Neural cell (in vitro differentiated cells): ENCODE results near the gene PHYHD1.

Experiments
- EP300 ChIP-seq: fragments of 450-650 bp; conservative IDR thresholded peaks from 2 replicates; pipeline ENCODE4 v1.6.1; 2014; ENCODE audit warnings: antibody characterized with exemption, mild to moderate bottlenecking, moderate library complexity; ENCODE audit not compliant: poor library complexity, severe bottlenecking
- EZH2 ChIP-seq: fragments of 200-600, 300-800 bp; shearing (Covaris generic), sonication (generic); IDR thresholded peaks from 2 replicates; pipeline ENCODE4 v1.6.1; 2014; ENCODE audit warnings: antibody characterized with exemption, low read length, borderline replicate concordance, mild to moderate bottlenecking; ENCODE audit not compliant: insufficient read depth, poor library complexity, severe bottlenecking
- POLR2AphosphoS5 ChIP-seq: IDR thresholded peaks from 2 replicates; pipeline ENCODE4 v1.6.1; 2012
- RAD21 ChIP-seq: fragments of 450-650 bp; conservative IDR thresholded peaks from 2 replicates; pipeline ENCODE4 v1.6.1; 2014; ENCODE audit warnings: antibody characterized with exemption, mild to moderate bottlenecking, moderate library complexity
- SMC3 ChIP-seq: fragments of 450-650 bp; conservative IDR thresholded peaks from 2 replicates; pipeline ENCODE4 v1.6.1; 2014; ENCODE audit warnings: antibody characterized with exemption, mild to moderate bottlenecking, moderate library complexity; ENCODE audit not compliant: poor library complexity
- TAF1 ChIP-seq: IDR thresholded peaks from 2 replicates; pipeline ENCODE4 v1.6.1; 2012; ENCODE audit warnings: low read depth
- TF ChIP-seq, protein P1 (sequence below): fragments of 450-650 bp; IDR thresholded peaks from 2 replicates; pipeline ENCODE4 v1.5.1; 2014; ENCODE audit warnings: antibody characterized with exemption, mild to moderate bottlenecking, moderate library complexity; ENCODE audit not compliant: poor library complexity, severe bottlenecking
- TF ChIP-seq, protein P2 (sequence below): IDR thresholded peaks from 2 replicates; pipeline ENCODE4 v1.6.1; 2012; ENCODE audit warnings: borderline replicate concordance

DNA sequence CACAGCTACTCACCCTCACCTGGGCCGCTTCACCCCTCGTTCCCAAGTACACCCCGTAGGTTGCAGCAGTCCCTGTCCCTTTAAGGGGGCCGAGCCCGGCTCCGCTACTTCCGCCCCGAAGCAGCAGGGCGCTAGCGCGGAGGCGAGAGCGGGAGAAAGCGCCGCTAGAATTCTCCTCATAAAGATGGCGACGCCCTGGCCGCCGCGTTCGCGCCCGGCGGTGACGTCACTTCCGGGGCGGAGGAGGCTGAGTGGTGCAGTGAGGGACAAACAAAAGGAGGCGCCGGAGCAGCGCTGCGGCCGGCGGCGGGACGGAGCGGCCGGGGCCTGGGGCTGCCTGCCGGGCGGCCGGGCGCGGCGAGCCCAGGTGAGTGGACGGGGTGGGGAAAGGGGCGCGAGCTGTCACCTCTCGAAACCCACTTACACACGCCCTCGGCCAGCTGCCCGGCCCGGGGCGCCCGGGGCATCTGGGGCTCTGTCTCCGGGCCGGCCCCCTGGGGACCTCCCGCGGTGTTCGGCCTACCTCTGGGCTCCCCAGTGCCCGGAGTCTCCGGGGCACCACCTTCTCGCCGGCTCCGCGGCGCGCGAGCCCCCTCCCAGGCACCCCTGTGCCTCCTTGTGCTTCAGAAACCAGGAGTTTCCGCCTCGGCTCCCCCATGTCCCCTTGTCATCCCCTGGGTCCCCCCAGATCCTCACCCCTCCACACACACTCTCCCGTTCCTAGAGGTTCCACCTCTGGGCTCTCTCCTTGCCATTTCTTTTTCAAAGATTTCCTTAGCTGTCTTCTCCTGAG lies 38.7 kb upstream of the PHYHD1 start, which contains the start of the genes KYAT1 and LRRC8A:
- TF ChIP-seq, protein P1, sequence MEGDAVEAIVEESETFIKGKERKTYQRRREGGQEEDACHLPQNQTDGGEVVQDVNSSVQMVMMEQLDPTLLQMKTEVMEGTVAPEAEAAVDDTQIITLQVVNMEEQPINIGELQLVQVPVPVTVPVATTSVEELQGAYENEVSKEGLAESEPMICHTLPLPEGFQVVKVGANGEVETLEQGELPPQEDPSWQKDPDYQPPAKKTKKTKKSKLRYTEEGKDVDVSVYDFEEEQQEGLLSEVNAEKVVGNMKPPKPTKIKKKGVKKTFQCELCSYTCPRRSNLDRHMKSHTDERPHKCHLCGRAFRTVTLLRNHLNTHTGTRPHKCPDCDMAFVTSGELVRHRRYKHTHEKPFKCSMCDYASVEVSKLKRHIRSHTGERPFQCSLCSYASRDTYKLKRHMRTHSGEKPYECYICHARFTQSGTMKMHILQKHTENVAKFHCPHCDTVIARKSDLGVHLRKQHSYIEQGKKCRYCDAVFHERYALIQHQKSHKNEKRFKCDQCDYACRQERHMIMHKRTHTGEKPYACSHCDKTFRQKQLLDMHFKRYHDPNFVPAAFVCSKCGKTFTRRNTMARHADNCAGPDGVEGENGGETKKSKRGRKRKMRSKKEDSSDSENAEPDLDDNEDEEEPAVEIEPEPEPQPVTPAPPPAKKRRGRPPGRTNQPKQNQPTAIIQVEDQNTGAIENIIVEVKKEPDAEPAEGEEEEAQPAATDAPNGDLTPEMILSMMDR, result peak; percentile 25
- TF ChIP-seq EZH2 (no peak), POLR2AphosphoS5 (peak; percentile 52), EP300 (peak; percentile 47), SMC3 (no peak), TAF1 (peak; percentile 87), RAD21 (no peak)
- TF ChIP-seq, protein P2, sequence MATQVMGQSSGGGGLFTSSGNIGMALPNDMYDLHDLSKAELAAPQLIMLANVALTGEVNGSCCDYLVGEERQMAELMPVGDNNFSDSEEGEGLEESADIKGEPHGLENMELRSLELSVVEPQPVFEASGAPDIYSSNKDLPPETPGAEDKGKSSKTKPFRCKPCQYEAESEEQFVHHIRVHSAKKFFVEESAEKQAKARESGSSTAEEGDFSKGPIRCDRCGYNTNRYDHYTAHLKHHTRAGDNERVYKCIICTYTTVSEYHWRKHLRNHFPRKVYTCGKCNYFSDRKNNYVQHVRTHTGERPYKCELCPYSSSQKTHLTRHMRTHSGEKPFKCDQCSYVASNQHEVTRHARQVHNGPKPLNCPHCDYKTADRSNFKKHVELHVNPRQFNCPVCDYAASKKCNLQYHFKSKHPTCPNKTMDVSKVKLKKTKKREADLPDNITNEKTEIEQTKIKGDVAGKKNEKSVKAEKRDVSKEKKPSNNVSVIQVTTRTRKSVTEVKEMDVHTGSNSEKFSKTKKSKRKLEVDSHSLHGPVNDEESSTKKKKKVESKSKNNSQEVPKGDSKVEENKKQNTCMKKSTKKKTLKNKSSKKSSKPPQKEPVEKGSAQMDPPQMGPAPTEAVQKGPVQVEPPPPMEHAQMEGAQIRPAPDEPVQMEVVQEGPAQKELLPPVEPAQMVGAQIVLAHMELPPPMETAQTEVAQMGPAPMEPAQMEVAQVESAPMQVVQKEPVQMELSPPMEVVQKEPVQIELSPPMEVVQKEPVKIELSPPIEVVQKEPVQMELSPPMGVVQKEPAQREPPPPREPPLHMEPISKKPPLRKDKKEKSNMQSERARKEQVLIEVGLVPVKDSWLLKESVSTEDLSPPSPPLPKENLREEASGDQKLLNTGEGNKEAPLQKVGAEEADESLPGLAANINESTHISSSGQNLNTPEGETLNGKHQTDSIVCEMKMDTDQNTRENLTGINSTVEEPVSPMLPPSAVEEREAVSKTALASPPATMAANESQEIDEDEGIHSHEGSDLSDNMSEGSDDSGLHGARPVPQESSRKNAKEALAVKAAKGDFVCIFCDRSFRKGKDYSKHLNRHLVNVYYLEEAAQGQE, result no peak
